ENCODE data around the gene DHRSX. TPM values are rescaled to one million over a fixed set of nuclear protein-coding genes. Genes with fewer than 3 reads are reported as not detected.

The DHRSX gene
- total and polyA plus RNA-seq, 10 of the 15 experiments (the other 5 are each of a cell fraction or from before 2014, with no cell fraction given), result 1.7 to 39.5 (median 16.5) TPM

DNA sequence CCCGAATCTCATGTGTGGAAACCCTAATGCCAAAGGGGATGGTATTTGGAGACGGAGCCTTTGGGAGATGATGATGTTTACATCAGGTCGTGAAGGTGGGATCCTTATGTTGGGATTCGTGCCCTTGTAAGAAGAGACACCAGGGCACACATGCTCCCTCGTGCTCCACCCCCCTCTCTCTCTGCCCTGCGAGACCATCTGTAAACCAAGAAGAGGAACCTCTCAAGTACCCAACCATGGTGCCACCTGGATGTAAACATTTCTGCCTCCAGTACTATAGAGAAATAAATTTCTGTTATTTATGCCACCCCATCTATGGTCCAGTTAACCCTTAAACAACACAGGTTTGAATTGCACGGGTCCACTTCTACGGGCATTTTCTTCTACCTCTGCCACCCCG is 179.4 kb downstream of the DHRSX start:
- H3K9ac ChIP-seq (ENCODE audit: control insufficient read depth, insufficient read depth, low read length), result no peak overlapping the region
- in situ Hi-C loops (cut with MboI), result no loop called here
- intact Hi-C loops (cut with micrococcal nuclease; ENCODE audit: unreplicated experiment), result no loop called here
- no peak overlapping the region for H3K4me2 ChIP-seq (ENCODE audit: control insufficient read depth, insufficient read depth)
- no peaks in the 10 kb centered on the region for H3K4me1 ChIP-seq (ENCODE audit: control insufficient read depth, insufficient read depth, low read length)
- no peaks in the 10 kb centered on the region for H3K79me2 ChIP-seq (ENCODE audit: control insufficient read depth, insufficient read depth, low read length)
- no peak overlapping the region for H2AFZ ChIP-seq (ENCODE audit: control insufficient read depth, low read depth, low read length)
- TF ChIP-seq ZNF384 (IDR thresholded peaks at IDR 0.05; ENCODE audit: borderline replicate concordance, low read depth, low read length), result no peak
- TF ChIP-seq, protein P1, sequence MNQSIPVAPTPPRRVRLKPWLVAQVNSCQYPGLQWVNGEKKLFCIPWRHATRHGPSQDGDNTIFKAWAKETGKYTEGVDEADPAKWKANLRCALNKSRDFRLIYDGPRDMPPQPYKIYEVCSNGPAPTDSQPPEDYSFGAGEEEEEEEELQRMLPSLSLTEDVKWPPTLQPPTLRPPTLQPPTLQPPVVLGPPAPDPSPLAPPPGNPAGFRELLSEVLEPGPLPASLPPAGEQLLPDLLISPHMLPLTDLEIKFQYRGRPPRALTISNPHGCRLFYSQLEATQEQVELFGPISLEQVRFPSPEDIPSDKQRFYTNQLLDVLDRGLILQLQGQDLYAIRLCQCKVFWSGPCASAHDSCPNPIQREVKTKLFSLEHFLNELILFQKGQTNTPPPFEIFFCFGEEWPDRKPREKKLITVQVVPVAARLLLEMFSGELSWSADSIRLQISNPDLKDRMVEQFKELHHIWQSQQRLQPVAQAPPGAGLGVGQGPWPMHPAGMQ (IDR thresholded peaks at IDR 0.05; ENCODE audit: borderline replicate concordance), result no peak
- no peak for TF ChIP-seq MAX (IDR thresholded peaks at IDR 0.05; ENCODE audit: low read depth, low read length)
- TF ChIP-seq, protein P2, sequence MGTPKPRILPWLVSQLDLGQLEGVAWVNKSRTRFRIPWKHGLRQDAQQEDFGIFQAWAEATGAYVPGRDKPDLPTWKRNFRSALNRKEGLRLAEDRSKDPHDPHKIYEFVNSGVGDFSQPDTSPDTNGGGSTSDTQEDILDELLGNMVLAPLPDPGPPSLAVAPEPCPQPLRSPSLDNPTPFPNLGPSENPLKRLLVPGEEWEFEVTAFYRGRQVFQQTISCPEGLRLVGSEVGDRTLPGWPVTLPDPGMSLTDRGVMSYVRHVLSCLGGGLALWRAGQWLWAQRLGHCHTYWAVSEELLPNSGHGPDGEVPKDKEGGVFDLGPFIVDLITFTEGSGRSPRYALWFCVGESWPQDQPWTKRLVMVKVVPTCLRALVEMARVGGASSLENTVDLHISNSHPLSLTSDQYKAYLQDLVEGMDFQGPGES (IDR thresholded peaks at IDR 0.05), result no peak
- no peak for TF ChIP-seq SMC3 (IDR thresholded peaks at IDR 0.05; ENCODE audit: borderline replicate concordance, low read length)
- no peak for TF ChIP-seq CEBPB (IDR thresholded peaks at IDR 0.05; ENCODE audit: borderline replicate concordance in 1 of 2, low read depth in 2 of 2, low read length in 2 of 2)
- no peak for TF ChIP-seq MTA2 (IDR thresholded peaks at IDR 0.05; ENCODE audit: low read depth)
- TF ChIP-seq YBX1 (IDR thresholded peaks at IDR 0.05), result no peak
- no peak for TF ChIP-seq SKIL (IDR thresholded peaks at IDR 0.05; ENCODE audit: low read depth, poor library complexity, severe bottlenecking)
- no peak for TF ChIP-seq GABPA (IDR thresholded peaks at IDR 0.05; ENCODE audit: low read depth)
- TF ChIP-seq PKNOX1 (IDR thresholded peaks at IDR 0.05), result no peak
- TF ChIP-seq REST (IDR thresholded peaks at IDR 0.05; ENCODE audit: low read depth, low read length), result no peak
- ChIA-PET SMC1A (ENCODE audit: uncharacterized antibody, unreplicated experiment) (no interaction called here), CTCF (no interaction called here), RAD21 (ENCODE audit: unreplicated experiment) (no interaction called here), POLR2A (no interaction called here)
- WGBS (ENCODE audit: insufficient coverage, insufficient replicate concordance, low lambda C conversion rate, missing lambda C conversion rate), result 61% methylated on average over 9 of the region's 9 CpGs
- no peaks in the 10 kb centered on the region for H3K27me3 ChIP-seq (replicated peaks in 1 of 2; ENCODE audit: control insufficient read depth in 2 of 2, insufficient read depth in 2 of 2, low read length in 1 of 2)
- no peaks in the 10 kb centered on the region for H4K20me1 ChIP-seq (ENCODE audit: control insufficient read depth, insufficient read depth)
- H3K36me3 ChIP-seq (ENCODE audit: control insufficient read depth in 2 of 2, insufficient read depth in 2 of 2, low read length in 1 of 2), result no peaks in the 10 kb centered on the region
- no peak overlapping the region for H3K27ac ChIP-seq (ENCODE audit: control insufficient read depth, insufficient read depth)
- H3K9me3 ChIP-seq (replicated peaks; ENCODE audit: control insufficient read depth, insufficient read depth, low read length), result peaks cover 10% of the 10 kb centered on the region; the same call in 2 of the 3 replicates
- ATAC-seq (no peak), DNase-seq (ENCODE audit: low read depth, low spot score) (no peak), FAIRE-seq (no peak)
- no TSS peak for BruUV-seq (replicated peaks)
- no peak overlapping the region for H3K4me3 ChIP-seq
